Stimulated activated CD8-positive, alpha-beta memory T cell treated with anti-CD3 and anti-CD28 coated beads, Interleukin-7, amount 100 ng/mL, for 4 hours (primary cell): Measurements from ENCODE around the gene MBP.
A peak's percentile ranks its signal among the peaks of the same experiment; 100 is the strongest.

Experiments
- DNase-seq, 2 donors: peaks; one replicate each; pipeline ENCODE4 v3.0.0-alpha.2; 2020; ENCODE audit warnings: low read depth in 2 of 2

Gene MBP

GRCh38 chr18:77132369-77133050 lies at the start of gene MBP:
TSS of gene MBP (minus strand) at chr18:77132783. CDS start at chr18:77105261, 27,522 bp downstream.
- DNase-seq, result peak in 1 of 2 donors; percentile 68

GRCh38 chr18:77181950-77182707 lies 49.5 kb upstream of the MBP start:
- no peak for DNase-seq

GRCh38 chr18:77178559-77178958 lies 46.0 kb upstream of the MBP start:
- no peak for DNase-seq

GRCh38 chr18:77177009-77177408 lies 44.4 kb upstream of the MBP start:
- DNase-seq, result no peak

- no peak for DNase-seq
Observed at GRCh38 chr18:77173275-77174030, 40.9 kb upstream of the MBP start.

GRCh38 chr18:77170890-77171410 lies 38.4 kb upstream of the MBP start:
- no peak for DNase-seq

GRCh38 chr18:77168811-77169311 lies 36.3 kb upstream of the MBP start:
- DNase-seq, result no peak

GRCh38 chr18:77167251-77167650 lies 34.7 kb upstream of the MBP start:
- DNase-seq, result no peak

- no peak for DNase-seq
Observed at GRCh38 chr18:77166523-77166922, 33.9 kb upstream of the MBP start.

GRCh38 chr18:77165503-77166188 lies 33.1 kb upstream of the MBP start:
- no peak for DNase-seq

- DNase-seq, result no peak
Observed at GRCh38 chr18:77164763-77165485, 32.3 kb upstream of the MBP start.

GRCh38 chr18:77164026-77164425 lies 31.4 kb upstream of the MBP start:
- DNase-seq, result no peak

- DNase-seq, result no peak
Observed at GRCh38 chr18:77162580-77162979, 30.0 kb upstream of the MBP start.

- no peak for DNase-seq
Observed at GRCh38 chr18:77161961-77162360, 29.4 kb upstream of the MBP start.

- no peak for DNase-seq
Observed at GRCh38 chr18:77161383-77161782, 28.8 kb upstream of the MBP start.

GRCh38 chr18:77160515-77160914 lies 27.9 kb upstream of the MBP start:
- DNase-seq, result no peak

GRCh38 chr18:77157312-77157711 lies 24.7 kb upstream of the MBP start:
- DNase-seq, result no peak

- DNase-seq, result no peak
Observed at GRCh38 chr18:77155031-77155430, 22.4 kb upstream of the MBP start.

GRCh38 chr18:77153404-77153803 lies 20.8 kb upstream of the MBP start:
- no peak for DNase-seq

GRCh38 chr18:77151772-77152520 lies 19.4 kb upstream of the MBP start:
- DNase-seq, result no peak
